Activated B cell treated with CpG ODN at 0.5 μM for 24 hours (primary cell): ENCODE measurements around the gene RBM44. TPM values are rescaled to one million over a fixed set of nuclear protein-coding genes. Genes with fewer than 3 reads are reported as not detected.

Source experiments
- ATAC-seq: fragments of 200-7000 bp; cut with Tn5 transposase; one replicate; pipeline ENCODE4 v1.10.0; 2021; ENCODE audit warnings: low read depth, mild to moderate bottlenecking, moderate library complexity
- CTCF ChIA-PET: fragments of 350-600 bp; sonication (Branson Sonifier 250); formaldehyde crosslinking; loops from one replicate; lab custom pipeline; 2021; ENCODE audit warnings: antibody characterized with exemption; lab: Charles Lee
- POLR2A ChIA-PET: fragments of 350-600 bp; sonication (Branson Sonifier 250); formaldehyde crosslinking; loops from one replicate; lab custom pipeline; 2021; ENCODE audit warnings: antibody characterized with exemption; lab: Charles Lee
- DNase-seq: peaks from one replicate; pipeline ENCODE4 v3.0.0; 2022
- H3K27ac Mint-ChIP-seq: one replicate; pipeline ENCODE4 v1.8.0; 2020; ENCODE audit warnings: mixed read lengths
- H3K27me3 Mint-ChIP-seq: one replicate; pipeline ENCODE4 v1.8.0; 2021; ENCODE audit warnings: mixed read lengths
- H3K36me3 Mint-ChIP-seq: one replicate; pipeline ENCODE4 v1.8.0; 2021; ENCODE audit warnings: low read depth, mixed read lengths
- H3K4me1 Mint-ChIP-seq: one replicate; pipeline ENCODE4 v1.8.0; 2021; ENCODE audit warnings: mixed read lengths
- H3K4me3 Mint-ChIP-seq: one replicate; pipeline ENCODE4 v1.8.0; 2020; ENCODE audit warnings: mild to moderate bottlenecking, mixed read lengths
- H3K9me3 Mint-ChIP-seq: one replicate; pipeline ENCODE4 v1.8.0; 2020; ENCODE audit warnings: mixed read lengths
- CTCF ChIP-seq: fragments of 200-600 bp; IDR thresholded peaks from one replicate; pipeline ENCODE4 v1.8.0; 2022; ENCODE audit warnings: antibody characterized with exemption, mild to moderate bottlenecking
- intact Hi-C: fragments of 100-400 bp; cut with micrococcal nuclease; formaldehyde crosslinking; loops from one replicate; pipeline ENCODE4 v1.15.1; 2024
- total RNA-seq: library from RNA; stranded (reverse); gene quantifications from 2 replicates; pipeline ENCODE4 v1.2.3, GENCODE V29; 2022

The RBM44 gene
- total RNA-seq, 1 donor from 2014 or later, result 1.3 TPM

GRCh38 chr2:237823544-237823943 lies 25.0 kb downstream of the RBM44 start:
- H3K27me3 Mint-ChIP-seq, result no peaks in the 10 kb centered on the region
- no peaks in the 10 kb centered on the region for H3K9me3 Mint-ChIP-seq
- no peaks in the 10 kb centered on the region for H3K4me1 Mint-ChIP-seq
- ChIA-PET POLR2A (no interaction called here), CTCF (no interaction called here)
- no peaks in the 10 kb centered on the region for H3K36me3 Mint-ChIP-seq
- H3K27ac Mint-ChIP-seq, result no peak overlapping the region
- intact Hi-C loops, result no loop called here
- DNase-seq (no peak), ATAC-seq (no peak)
- TF ChIP-seq CTCF, result no peak
- H3K4me3 Mint-ChIP-seq, result no peak overlapping the region

DNA sequence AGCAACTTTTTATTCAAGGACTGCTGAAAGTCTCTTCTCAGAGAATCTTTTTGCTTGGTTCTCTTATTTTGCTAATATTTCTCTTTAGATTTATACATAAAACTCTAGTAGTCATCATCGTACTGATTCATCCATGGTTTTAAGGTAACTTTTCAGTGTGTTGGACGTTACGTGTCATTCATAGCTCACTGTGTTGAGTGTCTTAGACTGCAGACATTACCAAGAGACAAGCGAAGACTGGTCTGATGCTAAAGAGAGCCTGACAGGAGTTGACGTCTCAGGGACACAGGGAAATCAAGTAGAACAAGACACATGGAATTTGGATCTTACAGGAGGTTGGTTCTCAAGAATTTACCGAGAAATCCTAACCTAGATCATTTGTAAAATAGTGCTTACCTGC lies 25.5 kb downstream of the RBM44 start:
- no peak for ATAC-seq
- POLR2A ChIA-PET, result no interaction called here
- CTCF ChIA-PET, result no interaction called here

DNA sequence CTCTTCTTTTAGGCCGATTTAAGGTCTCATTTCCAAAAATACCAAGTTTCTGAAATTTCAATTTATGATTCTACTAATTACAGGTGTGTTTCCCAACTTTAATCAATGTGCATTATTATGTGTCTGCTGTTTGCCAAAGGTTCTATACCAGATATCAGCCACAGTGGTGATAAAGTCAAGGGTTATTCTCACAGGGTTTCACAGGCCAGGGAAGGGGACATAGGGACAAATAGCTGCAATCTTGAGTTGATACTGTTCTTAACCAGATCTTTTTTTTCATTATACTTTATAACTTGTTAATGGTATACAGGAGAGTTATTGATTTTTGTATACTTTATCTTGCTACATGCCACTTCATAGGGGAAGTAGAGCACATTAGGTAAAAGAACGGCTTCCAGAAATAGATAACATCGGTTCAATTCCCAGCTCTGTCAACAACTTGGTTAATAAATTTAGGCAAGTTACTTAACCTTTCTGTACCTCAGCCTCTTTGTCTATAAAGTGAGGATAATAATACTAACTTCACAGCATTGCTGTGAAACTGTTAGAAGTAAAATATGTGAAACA lies 28.9 kb downstream of the RBM44 start:
- Mint-ChIP-seq H3K9me3 (no peaks in the 10 kb centered on the region), H3K36me3 (no peaks in the 10 kb centered on the region), H3K4me1 (no peaks in the 10 kb centered on the region), H3K27me3 (no peaks in the 10 kb centered on the region), H3K4me3 (no peak overlapping the region), H3K27ac (no peak overlapping the region)
- ChIA-PET CTCF (no interaction called here), POLR2A (no interaction called here)
- intact Hi-C loops, result no loop called here
- ATAC-seq, result no peak
- no peak for DNase-seq
- no peak for TF ChIP-seq CTCF

More for the DNA sequence above, 25.5 kb downstream of the RBM44 start:
- Mint-ChIP-seq H3K36me3 (no peaks in the 10 kb centered on the region), H3K27me3 (no peaks in the 10 kb centered on the region), H3K27ac (no peak overlapping the region), H3K4me1 (no peaks in the 10 kb centered on the region), H3K9me3 (no peaks in the 10 kb centered on the region), H3K4me3 (no peak overlapping the region)
- TF ChIP-seq CTCF, result no peak
- intact Hi-C loops, result no loop called here
- DNase-seq, result no peak

DNA sequence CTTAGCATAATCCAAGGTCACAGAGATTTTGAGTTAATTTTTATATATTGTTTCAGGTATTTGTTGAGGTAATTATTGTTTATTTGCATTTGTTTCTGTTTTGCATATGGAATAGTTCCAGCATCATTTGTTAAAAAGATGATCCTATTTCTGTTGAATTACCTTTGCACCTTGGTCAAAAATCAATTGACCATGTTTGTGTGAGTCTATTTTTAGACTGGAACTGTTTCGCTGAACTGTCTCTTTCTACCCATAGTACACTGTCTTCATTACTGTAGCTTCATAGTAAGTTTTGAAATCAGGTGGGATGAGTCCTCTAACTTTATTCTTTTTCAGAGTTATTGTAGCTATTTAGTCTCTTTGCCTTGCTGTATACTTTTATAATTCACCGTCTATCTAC lies 31.9 kb downstream of the RBM44 start:
- Mint-ChIP-seq H3K36me3 (no peaks in the 10 kb centered on the region), H3K4me3 (no peak overlapping the region), H3K9me3 (no peaks in the 10 kb centered on the region), H3K4me1 (no peaks in the 10 kb centered on the region), H3K27ac (no peak overlapping the region), H3K27me3 (no peaks in the 10 kb centered on the region)
- ChIA-PET CTCF (no interaction called here), POLR2A (no interaction called here)
- intact Hi-C loops, result no loop called here
- no peak for TF ChIP-seq CTCF
- ATAC-seq, result no peak
- no peak for DNase-seq

GRCh38 chr2:237833546-237833945 lies 35.0 kb downstream of the RBM44 start:
- Mint-ChIP-seq H3K36me3 (no peaks in the 10 kb centered on the region), H3K9me3 (no peaks in the 10 kb centered on the region), H3K4me3 (no peak overlapping the region), H3K27ac (no peak overlapping the region), H3K4me1 (no peaks in the 10 kb centered on the region), H3K27me3 (no peaks in the 10 kb centered on the region)
- ChIA-PET CTCF (no interaction called here), POLR2A (no interaction called here)
- ATAC-seq (no peak), DNase-seq (no peak)
- intact Hi-C loops, result no loop called here
- TF ChIP-seq CTCF, result no peak
